SH-SY5Y (cell line): ENCODE results near the gene RNASE8.

Experiments
- GATA2 ChIP-seq: IDR thresholded peaks from 2 replicates; pipeline ENCODE4 v1.6.1; 2011; ENCODE audit warnings: mild to moderate bottlenecking, low read depth, low read length
- GATA3 ChIP-seq: IDR thresholded peaks from 2 replicates; pipeline ENCODE4 v1.6.1; 2011; ENCODE audit warnings: low read depth, mild to moderate bottlenecking, low read length, moderate library complexity

Gene RNASE8

DNA sequence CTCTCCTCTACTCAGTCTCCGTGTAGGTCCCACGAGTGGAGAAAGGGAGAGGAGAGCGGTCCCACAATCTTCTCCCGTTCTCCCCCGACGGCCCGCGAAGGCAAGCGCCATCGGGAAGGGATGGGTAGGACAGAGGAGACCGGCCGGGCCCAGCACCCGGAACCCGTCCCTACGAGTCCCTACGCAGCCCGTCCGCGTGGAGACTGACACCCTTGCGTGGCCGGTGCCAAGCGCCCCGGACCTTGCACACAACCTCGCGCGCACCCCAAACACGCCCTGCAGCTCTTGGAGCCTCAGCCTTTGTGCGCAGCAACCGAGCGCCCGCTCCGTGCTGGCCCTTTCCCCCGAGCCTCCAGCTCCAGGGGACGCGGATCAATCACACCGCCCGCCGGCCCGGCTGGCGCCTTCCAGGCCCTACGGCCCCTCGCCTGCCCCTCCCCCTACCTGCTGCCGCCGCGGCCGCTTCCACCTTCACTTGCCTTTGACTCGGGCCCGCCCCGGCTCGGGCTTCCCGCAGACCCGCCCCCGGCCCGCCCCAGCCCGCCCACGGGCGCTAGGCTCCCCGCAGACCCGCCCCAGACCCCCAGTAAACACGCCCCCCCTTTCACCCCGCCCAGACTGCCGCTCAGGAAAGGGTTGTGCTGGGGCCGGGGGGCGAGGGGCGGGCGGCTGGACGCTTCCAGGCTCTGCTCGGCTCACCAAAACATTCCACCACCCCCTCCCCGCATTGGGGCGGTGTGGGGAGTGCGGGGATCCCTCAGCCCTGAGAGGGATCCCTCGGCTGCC, 32.8 kb upstream of the RNASE8 start, which contains the start of gene NDRG2:
Gene NDRG2 (minus strand): TSS at position 477 of the 786 bp plus-strand sequence. CDS start 1,746 bp downstream, outside the sequence.
- TF ChIP-seq GATA2, result no peak
- no peak for TF ChIP-seq GATA3

DNA sequence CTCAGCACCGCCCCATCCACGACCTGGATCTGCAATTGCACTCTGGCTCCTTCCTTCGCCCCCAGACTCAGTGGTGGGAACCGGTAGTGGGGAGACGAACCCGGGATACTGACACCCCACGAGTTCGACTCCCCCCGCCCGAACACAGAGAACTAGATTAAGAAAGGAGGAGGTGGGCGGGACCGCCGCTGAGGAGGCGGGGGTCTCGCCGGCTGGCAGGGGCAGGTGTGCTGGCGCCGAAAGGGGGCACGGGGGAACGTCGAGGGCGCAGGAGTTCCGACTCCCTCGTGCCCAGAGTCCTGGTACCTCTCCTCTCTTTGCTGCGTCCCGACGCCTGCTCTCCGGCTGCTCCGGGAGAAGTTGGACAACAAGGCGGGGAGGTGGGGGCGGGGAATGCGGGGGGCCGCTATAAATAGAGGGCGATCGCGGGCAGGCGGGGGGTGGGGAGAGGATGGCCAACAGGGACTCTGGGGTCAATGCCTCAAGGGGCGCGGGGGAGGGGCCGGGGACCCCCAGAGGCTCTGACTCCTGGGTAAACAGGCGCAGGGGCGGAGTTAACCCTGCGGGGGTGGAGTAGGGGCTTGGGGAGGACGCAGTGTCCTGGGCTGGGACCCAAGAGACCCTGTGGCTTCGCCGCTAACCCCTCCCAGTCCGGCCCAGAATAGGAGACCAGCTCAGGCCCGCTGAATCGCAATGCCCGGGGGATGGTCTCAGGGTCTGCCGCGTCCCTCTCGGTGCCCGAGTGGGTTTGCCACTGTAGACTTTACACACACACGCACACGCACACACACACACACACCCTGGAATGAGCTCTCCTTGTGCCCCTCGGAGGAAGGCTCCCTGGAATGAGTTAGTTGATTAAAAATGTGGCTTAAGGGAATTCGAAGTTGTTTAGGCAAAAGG, 32.0 kb upstream of the RNASE8 start:
- TF ChIP-seq GATA3, result no peak
- no peak for TF ChIP-seq GATA2

DNA sequence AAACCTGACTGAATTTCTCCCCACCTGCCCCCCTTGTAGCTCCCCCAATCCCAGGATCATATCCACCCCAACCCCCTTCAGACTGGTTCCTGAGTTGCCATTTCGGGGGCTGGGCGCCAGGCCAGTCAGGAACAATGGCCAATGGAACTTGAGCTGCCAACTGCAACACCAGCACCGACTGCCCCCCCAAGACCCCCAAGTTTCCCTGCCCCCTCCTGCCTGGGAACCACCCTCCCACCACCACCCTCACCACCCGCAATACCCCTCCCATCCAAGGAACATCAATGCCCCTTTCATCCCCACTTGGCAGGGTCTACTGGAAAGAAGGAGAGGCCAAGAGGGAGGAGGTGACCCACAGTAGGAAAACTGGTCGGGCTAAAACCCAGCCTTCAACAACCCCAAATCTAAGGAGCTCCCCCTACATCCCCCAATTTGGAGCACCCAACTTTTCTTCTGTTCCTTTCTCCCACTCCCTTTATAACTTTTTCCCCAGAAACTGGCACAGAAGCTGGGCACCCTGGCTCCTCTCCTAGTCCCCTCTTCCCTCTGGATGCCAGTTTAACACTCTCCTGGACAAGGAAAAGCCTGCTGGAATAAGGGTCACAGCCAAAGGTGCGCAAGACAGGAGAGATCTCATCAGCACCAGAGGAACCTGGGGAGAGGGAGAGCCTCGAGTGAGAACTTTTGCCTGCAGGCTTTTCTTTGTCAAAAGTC, 31.2 kb upstream of the RNASE8 start:
- no peak for TF ChIP-seq GATA3

DNA sequence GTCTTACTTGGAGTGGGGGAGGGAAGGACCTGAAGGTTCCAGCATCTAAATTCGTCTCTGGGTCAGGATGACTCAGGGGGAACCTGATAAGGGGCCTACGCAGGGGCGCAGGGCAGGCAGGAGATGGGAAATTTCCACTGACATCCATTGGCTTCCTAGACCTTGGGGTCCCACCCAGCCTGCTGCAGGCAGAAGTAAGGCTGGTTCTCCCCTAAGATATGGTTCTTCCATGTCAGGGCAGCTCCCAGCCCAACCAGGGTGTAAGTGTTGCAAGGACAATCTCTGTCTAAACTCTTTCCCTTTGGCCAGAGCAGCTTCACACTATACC, 30.7 kb upstream of the RNASE8 start:
- TF ChIP-seq GATA3 (no peak), GATA2 (no peak)

DNA sequence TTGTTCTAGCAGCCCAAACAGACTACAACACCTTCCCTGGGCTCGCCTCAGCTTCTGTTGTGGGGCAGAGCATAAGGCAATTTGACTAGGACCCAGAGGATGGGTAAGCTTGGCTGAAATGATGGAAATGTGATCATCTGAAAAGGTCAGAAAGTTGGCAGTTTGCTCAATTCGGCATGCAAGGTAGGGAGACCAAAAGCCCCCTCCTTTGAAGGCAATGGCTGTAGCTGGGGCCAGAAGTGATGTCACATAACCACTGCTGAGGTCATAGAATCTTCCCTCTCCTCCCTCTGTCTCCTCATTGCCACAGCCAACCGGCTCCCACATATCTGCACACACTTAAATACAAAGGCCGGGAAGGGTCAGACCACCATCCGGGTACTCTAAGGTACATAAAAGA, 27.7 kb upstream of the RNASE8 start, which contains the start of gene TPPP2:
Gene TPPP2 (plus strand): TSS at position 301 of the 400 bp plus-strand sequence. CDS start 365 bp downstream, outside the sequence.
- TF ChIP-seq GATA2, result no peak
- TF ChIP-seq GATA3, result no peak

DNA sequence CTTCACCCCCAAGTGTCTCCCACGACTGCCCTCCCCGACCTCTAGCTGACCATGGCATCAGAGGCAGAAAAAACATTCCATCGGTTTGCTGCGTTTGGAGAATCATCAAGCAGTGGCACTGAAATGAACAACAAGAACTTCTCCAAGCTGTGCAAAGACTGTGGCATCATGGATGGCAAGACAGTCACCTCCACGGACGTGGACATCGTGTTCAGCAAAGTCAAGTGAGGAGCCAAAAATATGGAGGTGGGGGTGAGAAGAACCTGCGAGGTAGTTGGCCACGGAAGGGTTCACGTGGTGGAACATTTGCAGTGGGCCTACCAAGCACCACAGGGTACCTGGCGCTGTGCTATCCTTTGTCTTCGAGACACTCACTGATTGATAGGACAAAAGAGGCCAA, 27.1 kb upstream of the RNASE8 start:
- TF ChIP-seq GATA3, result no peak
- no peak for TF ChIP-seq GATA2

DNA sequence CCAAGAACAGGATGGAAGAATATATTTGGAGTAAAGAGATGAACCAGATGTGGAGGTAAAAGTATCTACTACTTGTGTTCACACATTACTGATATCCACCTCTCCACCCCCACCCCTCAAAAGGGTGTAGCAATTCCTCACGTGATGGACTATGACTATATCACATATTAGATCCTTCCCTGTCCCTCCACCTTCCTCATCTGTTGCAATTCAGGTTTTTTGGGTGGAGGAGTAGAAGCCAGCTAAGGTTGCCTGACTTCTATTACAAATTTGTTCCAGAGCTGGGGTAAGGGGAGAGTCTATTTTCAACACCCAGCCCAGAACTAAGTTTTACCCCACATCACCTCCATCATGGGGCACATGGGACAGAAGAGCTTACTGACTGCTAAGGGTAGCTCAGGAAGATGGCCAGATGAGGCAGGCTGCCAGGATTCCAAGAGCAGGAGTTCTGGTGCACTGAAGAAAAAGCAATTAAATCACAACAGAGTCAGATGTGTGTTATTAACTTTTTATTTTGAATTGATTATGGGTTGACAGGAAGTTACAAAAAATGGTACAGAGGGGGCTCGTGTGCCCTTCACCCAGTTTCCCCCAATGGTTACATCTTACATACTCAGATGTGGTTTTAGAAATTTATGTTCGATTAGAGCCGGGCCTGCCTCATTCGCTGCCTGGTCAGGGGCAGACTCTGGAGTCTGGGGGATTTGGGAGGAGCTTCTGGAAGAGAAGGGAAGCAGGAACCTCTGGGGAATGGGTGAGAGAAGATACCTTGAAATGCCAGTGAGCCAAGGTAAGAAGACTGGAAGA, 25.1 kb upstream of the RNASE8 start:
- TF ChIP-seq GATA2 (no peak), GATA3 (no peak)

DNA sequence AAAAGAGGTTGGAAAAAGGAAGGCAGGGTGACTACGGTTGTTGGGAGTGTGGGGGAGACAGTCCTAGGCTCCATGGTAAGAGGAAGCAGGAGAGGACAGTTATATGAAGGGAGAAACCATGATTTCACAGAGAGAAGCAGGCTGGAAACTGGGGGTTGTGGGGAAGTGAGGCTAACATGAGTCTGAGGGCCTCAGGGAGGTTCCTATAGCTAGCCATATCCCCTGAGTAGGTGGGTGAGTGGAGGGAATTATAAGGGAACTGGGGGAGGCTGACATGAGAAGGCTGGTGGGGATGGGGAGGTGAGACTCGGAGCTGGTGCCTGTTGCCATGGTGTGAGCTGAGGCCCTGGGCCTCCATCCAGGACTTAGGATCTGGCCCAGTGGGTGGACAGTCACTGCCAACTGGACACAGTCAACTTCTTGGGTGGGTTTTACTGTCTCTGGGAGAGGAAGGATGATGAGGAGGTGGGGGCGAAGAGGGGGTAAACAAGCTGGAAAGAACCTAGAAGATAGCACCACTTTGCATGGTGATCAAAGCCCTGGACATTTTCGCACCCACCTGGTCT, 24.4 kb upstream of the RNASE8 start:
- TF ChIP-seq GATA2 (no peak), GATA3 (no peak)

DNA sequence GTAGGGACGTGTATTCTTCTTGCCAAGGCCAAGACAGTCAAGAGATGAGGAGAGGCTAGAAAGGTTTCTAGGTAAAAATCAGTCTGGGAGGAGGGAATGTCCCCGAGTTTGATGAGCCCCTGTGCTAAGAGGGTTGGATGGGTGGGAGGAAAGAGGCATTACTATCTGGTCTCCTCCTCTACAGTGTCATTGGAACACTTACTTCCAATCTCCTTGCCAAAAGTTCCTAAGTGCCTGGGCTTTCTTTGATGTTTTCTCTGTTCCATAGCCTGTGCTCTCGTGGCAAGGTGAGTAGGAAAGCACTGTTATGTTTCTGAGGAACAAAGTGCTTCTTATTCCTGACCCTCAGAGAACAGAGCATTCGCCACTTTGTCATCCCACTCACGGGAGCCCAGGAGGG, 22.9 kb upstream of the RNASE8 start, which contains the start of gene RNASE13:
Gene RNASE13 (minus strand): TSS at position 101 of the 400 bp plus-strand sequence. CDS start 519 bp downstream, outside the sequence.
- TF ChIP-seq GATA2 (no peak), GATA3 (no peak)

DNA sequence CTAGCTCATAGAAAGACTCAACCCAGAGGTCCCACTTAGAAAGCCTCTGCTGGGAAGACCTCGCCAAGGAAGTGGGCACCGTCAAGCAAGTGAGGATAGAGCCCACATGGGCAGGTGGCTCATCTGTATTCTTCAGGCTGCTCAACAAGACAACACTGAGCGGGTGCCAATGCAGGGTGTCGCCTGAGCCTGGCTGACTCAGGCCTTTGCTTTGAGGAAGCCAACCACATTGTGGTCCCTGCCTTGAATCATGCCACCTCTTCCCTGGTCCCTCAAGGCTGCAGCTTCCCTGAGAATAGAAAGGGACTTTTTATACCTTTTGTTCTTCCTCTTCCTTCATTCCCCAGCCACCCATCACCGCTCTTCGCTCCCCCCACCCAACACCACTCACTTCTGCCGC, 20.9 kb upstream of the RNASE8 start:
- TF ChIP-seq GATA3 (no peak), GATA2 (no peak)

DNA sequence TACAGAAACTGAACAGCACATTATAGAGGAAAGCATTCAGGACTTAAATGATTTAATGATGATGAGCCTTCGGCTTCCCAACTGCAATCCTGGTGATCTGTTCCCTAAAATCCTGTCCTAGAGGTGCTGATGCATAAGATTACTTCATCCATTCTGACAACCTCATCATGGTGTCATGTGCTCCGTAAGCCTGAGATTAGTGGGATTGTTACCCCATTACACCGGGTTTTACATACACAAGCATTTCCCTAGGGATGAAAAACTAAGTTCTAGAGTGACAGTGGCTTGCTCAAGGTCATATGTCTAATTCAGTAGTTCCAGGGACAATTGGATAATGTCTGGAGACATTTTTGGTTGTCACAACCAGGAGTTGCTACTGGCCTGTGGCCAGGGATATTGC, 20.5 kb upstream of the RNASE8 start:
- TF ChIP-seq GATA2 (no peak), GATA3 (no peak)

DNA sequence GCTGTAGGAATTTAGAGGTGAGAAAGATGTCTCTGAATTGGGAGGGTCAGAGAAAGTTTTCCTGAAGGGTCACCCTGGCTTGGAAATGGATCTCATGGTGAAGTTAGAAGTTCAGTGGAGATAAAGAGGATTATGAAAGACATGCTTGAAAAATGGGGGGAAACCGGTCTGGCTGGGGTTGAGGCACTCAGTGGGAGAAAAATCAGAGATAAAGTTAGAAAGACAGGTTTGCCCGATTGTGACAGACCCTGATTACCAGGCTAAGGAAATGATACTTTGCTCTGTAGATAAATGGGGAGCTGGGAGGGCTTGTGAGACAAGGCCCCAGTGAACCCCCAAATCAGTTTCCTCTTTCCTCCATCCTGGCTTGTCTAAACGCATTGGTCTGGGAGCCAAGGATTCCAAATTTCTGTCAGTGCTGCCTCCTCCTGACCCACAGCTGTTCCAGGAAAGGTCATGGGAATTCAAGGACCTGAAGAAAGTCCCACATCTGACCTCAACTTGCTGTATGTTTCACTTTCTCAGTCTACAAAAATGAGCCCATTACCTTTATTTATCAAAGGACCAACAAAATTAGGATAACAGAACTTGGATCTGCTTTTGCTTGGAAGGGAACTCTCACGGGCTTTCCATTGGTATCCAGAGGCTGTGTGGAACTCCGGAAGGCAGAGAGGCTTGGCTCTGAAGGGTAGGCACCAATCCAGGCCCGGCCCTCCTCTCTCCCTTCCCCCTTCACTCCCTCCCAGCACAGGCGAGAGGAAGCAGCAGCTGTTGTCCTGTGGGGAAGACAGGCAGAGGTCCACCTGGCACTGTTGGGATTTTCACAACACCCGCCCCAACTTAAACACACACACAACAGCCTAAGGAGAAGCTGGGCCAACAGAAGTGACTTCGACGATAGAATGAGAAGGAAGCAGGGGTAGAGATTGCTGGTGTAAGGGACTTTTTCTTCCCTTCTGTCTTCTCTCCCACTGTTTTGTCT, 18.9 kb upstream of the RNASE8 start:
- TF ChIP-seq GATA2 (no peak), GATA3 (no peak)
